Mammary epithelial cell (primary cell): ENCODE data around the gene SCUBE1.

Source experiments
- EZH2 ChIP-seq: IDR thresholded peaks from 2 replicates; pipeline ENCODE4 v1.6.1; 2012; ENCODE audit warnings: low read length, inconsistent platforms, borderline replicate concordance
- TF ChIP-seq, protein P1 (sequence below), 2 donors: IDR thresholded peaks in 1 of 2; conservative IDR thresholded peaks in 1 of 2; 2 replicates each; pipeline ENCODE4 v1.5.1; 2011 to 2012; ENCODE audit warnings: inconsistent platforms in 2 of 2, low read length in 2 of 2, mild to moderate bottlenecking in 2 of 2, control low read depth in 1 of 2, low read depth in 1 of 2; ENCODE audit not compliant: insufficient read depth in 1 of 2; ENCODE audit errors: extremely low read depth in 1 of 2

GRCh38 chr22:43152357-43153071 is 190.7 kb downstream of the SCUBE1 start:
- TF ChIP-seq, protein P1, sequence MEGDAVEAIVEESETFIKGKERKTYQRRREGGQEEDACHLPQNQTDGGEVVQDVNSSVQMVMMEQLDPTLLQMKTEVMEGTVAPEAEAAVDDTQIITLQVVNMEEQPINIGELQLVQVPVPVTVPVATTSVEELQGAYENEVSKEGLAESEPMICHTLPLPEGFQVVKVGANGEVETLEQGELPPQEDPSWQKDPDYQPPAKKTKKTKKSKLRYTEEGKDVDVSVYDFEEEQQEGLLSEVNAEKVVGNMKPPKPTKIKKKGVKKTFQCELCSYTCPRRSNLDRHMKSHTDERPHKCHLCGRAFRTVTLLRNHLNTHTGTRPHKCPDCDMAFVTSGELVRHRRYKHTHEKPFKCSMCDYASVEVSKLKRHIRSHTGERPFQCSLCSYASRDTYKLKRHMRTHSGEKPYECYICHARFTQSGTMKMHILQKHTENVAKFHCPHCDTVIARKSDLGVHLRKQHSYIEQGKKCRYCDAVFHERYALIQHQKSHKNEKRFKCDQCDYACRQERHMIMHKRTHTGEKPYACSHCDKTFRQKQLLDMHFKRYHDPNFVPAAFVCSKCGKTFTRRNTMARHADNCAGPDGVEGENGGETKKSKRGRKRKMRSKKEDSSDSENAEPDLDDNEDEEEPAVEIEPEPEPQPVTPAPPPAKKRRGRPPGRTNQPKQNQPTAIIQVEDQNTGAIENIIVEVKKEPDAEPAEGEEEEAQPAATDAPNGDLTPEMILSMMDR (conservative IDR thresholded peaks at IDR 0.05 in 1 of 2, IDR thresholded peaks at IDR 0.05 in 1 of 2; ENCODE audit: extremely low read depth in 1 of 2, insufficient read depth in 1 of 2, low read depth in 1 of 2, low read length in 2 of 2): no peak
- no peak for TF ChIP-seq EZH2
